ENCODE measurements around the gene TMEM175.

DNA sequence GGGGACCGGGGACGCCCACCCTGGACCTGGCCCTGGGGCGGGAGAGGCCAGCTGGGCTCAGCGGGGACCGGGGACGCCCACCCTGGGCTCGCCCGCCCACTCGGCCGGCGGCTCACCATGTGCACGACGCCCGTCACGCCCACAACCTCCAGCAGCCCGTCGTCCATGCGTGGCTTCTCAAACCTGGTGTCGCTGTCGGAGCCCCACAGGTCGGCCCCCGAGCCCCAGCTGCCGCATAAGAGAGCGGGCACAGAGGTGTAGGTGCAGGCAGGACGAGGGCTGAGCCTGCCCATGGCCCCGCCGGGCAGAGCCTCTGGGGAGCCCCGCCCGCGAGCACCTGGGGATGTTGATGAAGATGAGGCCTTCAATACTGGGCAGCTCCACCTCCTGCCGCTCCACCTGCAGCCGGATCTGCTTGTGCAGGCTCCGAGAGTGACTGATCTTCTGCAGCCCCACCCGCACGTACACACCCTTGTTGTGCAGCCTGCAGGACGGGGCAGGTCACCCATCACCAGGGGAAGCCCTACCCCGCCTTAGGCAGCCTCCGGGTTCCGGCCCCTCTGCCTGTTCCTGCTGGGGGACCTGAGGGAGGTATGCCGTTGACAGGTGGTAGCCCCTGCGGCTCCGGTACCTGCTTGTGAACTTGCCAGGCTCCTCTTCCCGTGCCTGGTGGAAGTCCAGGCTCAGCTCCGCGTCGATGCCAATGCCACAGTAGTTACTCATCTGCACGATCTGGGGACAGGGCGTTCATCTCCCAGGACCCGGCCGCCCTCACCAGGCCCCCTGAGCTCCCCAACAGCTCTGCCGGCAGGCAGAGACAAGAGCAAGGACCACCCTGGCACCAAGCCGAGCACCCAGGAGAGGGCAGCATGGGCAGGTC, 29.3 kb downstream of the TMEM175 start:
- TF ChIP-seq CTCF (IDR thresholded peaks at IDR 0.05) (no peak), EZH2 (IDR thresholded peaks at IDR 0.05; ENCODE audit: borderline replicate concordance, insufficient read depth, low read depth, low read length, poor library complexity, severe bottlenecking) (no peak)
